KMS-11 (cell line): ENCODE data around the gene SLC7A14.

ENCODE experiments used
- H2AFZ ChIP-seq: fragments of 200-600 bp; sonication (generic); 2 replicates; pipeline ENCODE4 v1.6.1; 2016; ENCODE audit warnings: antibody characterized with exemption, mixed run types, low read depth
- H3K27ac ChIP-seq: fragments of 200-600 bp; sonication (generic); 2 replicates; pipeline ENCODE4 v1.6.1; 2016; ENCODE audit warnings: mild to moderate bottlenecking, mixed run types
- H3K27me3 ChIP-seq: fragments of 200-600 bp; sonication (generic); 2 replicates; pipeline ENCODE4 v1.6.1; 2017; ENCODE audit warnings: mild to moderate bottlenecking, low read depth, mixed run types, moderate library complexity; ENCODE audit not compliant: insufficient read depth
- H3K36me3 ChIP-seq: fragments of 200-600 bp; sonication (generic); 2 replicates; pipeline ENCODE4 v1.6.1; 2017; ENCODE audit warnings: mild to moderate bottlenecking, mixed run types; ENCODE audit not compliant: insufficient read depth
- H3K4me1 ChIP-seq: fragments of 200-600 bp; sonication (generic); 2 replicates; pipeline ENCODE4 v1.6.1; 2016; ENCODE audit warnings: mild to moderate bottlenecking, low read depth, mixed run types; ENCODE audit not compliant: poor library complexity, severe bottlenecking
- H3K4me2 ChIP-seq: fragments of 200-600 bp; sonication (generic); 2 replicates; pipeline ENCODE4 v1.7.0; 2016; ENCODE audit warnings: mild to moderate bottlenecking, mixed run types
- H3K4me3 ChIP-seq: fragments of 200-600 bp; sonication (generic); IDR thresholded peaks from 2 replicates; pipeline ENCODE4 v1.6.1; 2017; ENCODE audit warnings: low read depth, low read length, mixed read lengths; ENCODE audit not compliant: insufficient read depth
- H3K79me2 ChIP-seq: fragments of 200-600 bp; sonication (generic); 2 replicates; pipeline ENCODE4 v1.6.1; 2016; ENCODE audit warnings: low read depth, mixed run types; ENCODE audit not compliant: insufficient read depth
- H3K9ac ChIP-seq: fragments of 200-600 bp; sonication (generic); 2 replicates; pipeline ENCODE4 v1.6.1; 2016; ENCODE audit warnings: mild to moderate bottlenecking, mixed run types
- H4K20me1 ChIP-seq: fragments of 200-600 bp; sonication (generic); 2 replicates; pipeline ENCODE4 v1.6.1; 2016; ENCODE audit warnings: mild to moderate bottlenecking, mixed run types; ENCODE audit not compliant: insufficient read depth
- TF ChIP-seq, protein P1 (sequence below): fragments of 200-600 bp; sonication (generic); conservative IDR thresholded peaks from 2 replicates; pipeline ENCODE4 v1.6.1; 2017; ENCODE audit warnings: low read depth, mild to moderate bottlenecking, antibody characterized with exemption, low read length, moderate library complexity, mixed read lengths

The SLC7A14 gene

DNA sequence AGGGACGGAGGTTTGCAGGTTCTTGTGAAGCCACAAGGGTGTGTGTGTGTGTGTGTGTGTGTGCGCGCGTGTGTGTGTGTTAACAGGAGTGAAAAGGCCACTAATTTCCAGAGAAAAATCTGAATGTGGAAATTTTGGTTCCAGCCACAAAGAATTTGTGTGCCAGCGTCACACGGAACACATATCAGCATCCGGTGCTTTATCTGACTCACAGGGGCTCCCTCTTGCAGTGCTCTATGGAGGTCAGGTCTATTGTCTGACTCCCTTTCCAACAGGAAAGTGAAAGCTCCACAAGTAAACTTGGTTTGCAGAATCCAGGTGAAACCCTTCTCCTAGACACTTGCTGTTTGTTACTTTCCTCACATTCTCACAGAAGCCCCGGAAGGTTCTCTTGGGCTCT is 161.0 kb downstream of the SLC7A14 start:
- Histone ChIP-seq H3K27ac (no peak overlapping the region), H4K20me1 (no peaks in the 10 kb centered on the region), H3K4me2 (no peak overlapping the region), H2AFZ (no peak overlapping the region), H3K36me3 (no peaks in the 10 kb centered on the region), H3K27me3 (no peaks in the 10 kb centered on the region; the same call in 1 of the 2 replicates), H3K79me2 (no peaks in the 10 kb centered on the region), H3K9ac (no peak overlapping the region), H3K4me1 (peaks cover 33% of the 10 kb centered on the region), H3K4me3 (no peak overlapping the region)
- TF ChIP-seq, protein P1, sequence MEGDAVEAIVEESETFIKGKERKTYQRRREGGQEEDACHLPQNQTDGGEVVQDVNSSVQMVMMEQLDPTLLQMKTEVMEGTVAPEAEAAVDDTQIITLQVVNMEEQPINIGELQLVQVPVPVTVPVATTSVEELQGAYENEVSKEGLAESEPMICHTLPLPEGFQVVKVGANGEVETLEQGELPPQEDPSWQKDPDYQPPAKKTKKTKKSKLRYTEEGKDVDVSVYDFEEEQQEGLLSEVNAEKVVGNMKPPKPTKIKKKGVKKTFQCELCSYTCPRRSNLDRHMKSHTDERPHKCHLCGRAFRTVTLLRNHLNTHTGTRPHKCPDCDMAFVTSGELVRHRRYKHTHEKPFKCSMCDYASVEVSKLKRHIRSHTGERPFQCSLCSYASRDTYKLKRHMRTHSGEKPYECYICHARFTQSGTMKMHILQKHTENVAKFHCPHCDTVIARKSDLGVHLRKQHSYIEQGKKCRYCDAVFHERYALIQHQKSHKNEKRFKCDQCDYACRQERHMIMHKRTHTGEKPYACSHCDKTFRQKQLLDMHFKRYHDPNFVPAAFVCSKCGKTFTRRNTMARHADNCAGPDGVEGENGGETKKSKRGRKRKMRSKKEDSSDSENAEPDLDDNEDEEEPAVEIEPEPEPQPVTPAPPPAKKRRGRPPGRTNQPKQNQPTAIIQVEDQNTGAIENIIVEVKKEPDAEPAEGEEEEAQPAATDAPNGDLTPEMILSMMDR: no peak

DNA sequence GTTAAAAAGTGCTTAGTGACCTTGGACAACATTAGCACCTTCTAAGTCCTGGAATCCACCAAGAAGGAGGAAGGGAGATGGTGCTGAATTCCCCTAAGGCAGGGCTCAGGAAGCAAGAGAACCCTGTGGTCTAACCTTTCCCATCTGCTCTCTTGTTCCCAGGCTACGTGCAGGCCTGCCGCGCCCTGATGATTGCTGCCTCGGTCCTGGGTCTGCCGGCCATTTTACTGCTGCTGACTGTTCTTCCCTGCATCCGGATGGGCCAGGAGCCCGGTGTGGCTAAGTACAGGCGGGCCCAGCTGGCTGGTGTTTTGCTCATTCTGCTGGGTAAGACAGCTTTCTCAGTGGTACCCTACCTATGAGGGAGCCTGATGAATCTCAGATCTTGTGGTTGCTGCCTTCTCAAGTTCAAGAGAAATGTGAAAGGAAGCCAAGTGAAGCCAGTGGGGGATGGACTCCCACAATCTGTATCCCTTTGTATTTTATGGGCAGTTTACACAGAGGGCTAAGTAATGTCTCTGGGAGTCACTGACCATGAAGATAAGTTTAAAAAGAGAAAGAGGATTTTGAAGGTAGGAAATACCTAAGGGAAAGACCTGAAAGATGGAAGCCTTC is 162.8 kb downstream of the SLC7A14 start:
- H3K4me1 ChIP-seq: peaks cover 16% of the 10 kb centered on the region
- no peak overlapping the region for H3K9ac ChIP-seq
- H3K4me2 ChIP-seq: no peak overlapping the region
- no peaks in the 10 kb centered on the region for H3K36me3 ChIP-seq
- TF ChIP-seq, protein P1: no peak
- H2AFZ ChIP-seq: no peak overlapping the region
- H3K4me3 ChIP-seq: no peak overlapping the region
- no peak overlapping the region for H3K27ac ChIP-seq
- H3K27me3 ChIP-seq: no peaks in the 10 kb centered on the region
- no peaks in the 10 kb centered on the region for H4K20me1 ChIP-seq
- H3K79me2 ChIP-seq: no peaks in the 10 kb centered on the region

DNA sequence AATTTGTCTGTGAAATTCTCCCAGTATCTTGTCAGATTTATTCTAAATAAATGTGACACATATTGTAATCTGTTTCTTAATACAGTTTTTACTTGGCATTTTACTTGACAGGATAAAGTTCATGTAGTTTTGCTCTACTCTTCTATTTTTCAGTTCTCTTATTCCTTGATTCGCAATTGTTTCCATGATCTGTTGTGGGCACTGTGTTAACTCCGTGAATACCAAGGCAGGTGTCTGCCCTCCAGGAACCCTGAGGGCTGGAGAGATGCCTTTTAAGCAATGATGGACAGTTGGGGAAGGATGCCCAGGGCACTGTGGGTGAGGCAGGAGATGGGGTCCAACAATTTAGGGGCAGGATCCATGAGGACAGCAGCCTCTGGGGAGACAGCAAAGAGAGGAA is 164.1 kb downstream of the SLC7A14 start:
- H3K4me2 ChIP-seq: no peak overlapping the region

DNA sequence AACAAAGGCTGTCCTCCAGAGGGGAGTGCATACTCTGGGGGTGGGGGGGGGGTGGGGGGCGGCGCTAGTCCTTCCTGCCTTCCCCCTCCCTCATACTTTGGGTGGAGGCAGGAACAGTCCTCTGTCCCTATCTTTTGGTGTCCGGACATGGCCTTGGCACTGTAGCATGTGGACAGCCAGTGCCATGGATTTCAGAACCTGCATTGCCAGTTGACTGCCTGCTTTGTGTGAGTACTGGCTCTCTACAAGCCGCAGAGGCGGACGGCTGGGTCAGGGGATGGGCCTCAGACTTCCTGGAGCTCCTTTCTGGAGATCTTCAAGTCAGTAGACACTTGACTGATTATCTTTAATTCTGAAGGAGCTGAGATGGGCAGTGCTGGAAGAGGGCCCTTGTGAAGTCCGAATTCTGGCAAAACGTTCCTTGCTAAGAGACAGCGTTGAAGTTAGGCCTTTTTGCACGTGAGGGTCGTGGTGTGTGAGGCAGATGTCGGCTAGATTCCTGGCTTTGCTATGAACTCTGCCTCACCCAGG is 164.7 kb downstream of the SLC7A14 start:
- no peak overlapping the region for H3K4me3 ChIP-seq
- no peak overlapping the region for H3K27ac ChIP-seq
- no peak overlapping the region for H2AFZ ChIP-seq
- H4K20me1 ChIP-seq: no peaks in the 10 kb centered on the region
- TF ChIP-seq, protein P1: no peak
- no peak overlapping the region for H3K9ac ChIP-seq
- peaks cover 5% of the 10 kb centered on the region for H3K4me1 ChIP-seq
- no peak overlapping the region for H3K4me2 ChIP-seq
- no peaks in the 10 kb centered on the region for H3K79me2 ChIP-seq
- no peaks in the 10 kb centered on the region for H3K36me3 ChIP-seq
- H3K27me3 ChIP-seq: no peaks in the 10 kb centered on the region

More for the DNA sequence above, 164.1 kb downstream of the SLC7A14 start:
- Histone ChIP-seq H3K4me3 (no peak overlapping the region), H3K36me3 (no peaks in the 10 kb centered on the region), H3K4me1 (peaks cover 11% of the 10 kb centered on the region), H3K79me2 (no peaks in the 10 kb centered on the region), H2AFZ (no peak overlapping the region), H3K27me3 (no peaks in the 10 kb centered on the region), H3K27ac (no peak overlapping the region), H4K20me1 (no peaks in the 10 kb centered on the region), H3K9ac (no peak overlapping the region)
- TF ChIP-seq, protein P1: no peak
